SK-N-SH (cell line): ENCODE measurements around the gene DRD2. TPM values are rescaled to one million over a fixed set of nuclear protein-coding genes. Genes with fewer than 3 reads are reported as not detected.

ENCODE experiments used
- CTCF ChIA-PET: fragments of 300-600, 350-600 bp; formaldehyde crosslinking; extraction: SDS; loops from one replicate; lab custom pipeline; 2021; lab: Yijun Ruan, JAX
- POLR2A ChIA-PET: fragments of 350-600 bp; sonication (Branson Sonifier 250); formaldehyde crosslinking; extraction: SDS; loops from one replicate; lab custom pipeline; 2020; ENCODE audit warnings: antibody characterized with exemption, inconsistent platforms; lab: Yijun Ruan, JAX
- DNase-seq: peaks from one replicate; pipeline ENCODE4 v3.0.0; 2012
- H2AFZ ChIP-seq: fragments of 200-600 bp; sonication (generic); 2 replicates; pipeline ENCODE4 v1.8.1; 2016; ENCODE audit warnings: antibody characterized with exemption, mild to moderate bottlenecking, low read depth
- H3F3A ChIP-seq: fragments of 200-600 bp; sonication (generic); replicated peaks from 2 replicates; pipeline ENCODE3; 2016; ENCODE audit warnings: antibody characterized with exemption, mild to moderate bottlenecking; ENCODE audit not compliant: insufficient read depth
- H3K27ac ChIP-seq, 2 experiments: fragments of 200-500 bp in 1 of 2; fragments of 200-600 bp in 1 of 2; sonication (Bioruptor generic) in 1 of 2; sonication (generic), shearing (Covaris generic) in 1 of 2; 2 replicates each; pipeline versions ENCODE4 v1.5.1 to v1.6.1; 2014 to 2016; ENCODE audit warnings: low read depth in 2 of 2, inconsistent platforms in 1 of 2, low read length in 1 of 2, mild to moderate bottlenecking in 1 of 2, mixed read lengths in 1 of 2
- H3K27me3 ChIP-seq: fragments of 200-600 bp; sonication (generic), shearing (Covaris generic); 2 replicates; pipeline ENCODE4 v1.6.1; 2016; ENCODE audit warnings: mixed run types; ENCODE audit not compliant: insufficient read depth
- H3K36me3 ChIP-seq, 2 experiments: fragments of 200-500 bp in 1 of 2; fragments of 200-600 bp in 1 of 2; sonication (Bioruptor generic) in 1 of 2; sonication (generic) in 1 of 2; replicated peaks in 1 of 2; 2 replicates each; pipeline versions ENCODE3 to v1.5.1; 2014 to 2016; ENCODE audit warnings: low read length in 1 of 2, mild to moderate bottlenecking in 1 of 2; ENCODE audit not compliant: insufficient read depth in 2 of 2, control insufficient read depth in 1 of 2
- H3K4me1 ChIP-seq, 2 experiments: fragments of 200-500 bp in 1 of 2; fragments of 200-600 bp in 1 of 2; sonication (Bioruptor generic) in 1 of 2; sonication (generic), shearing (Covaris generic) in 1 of 2; 2 replicates each; pipeline versions ENCODE4 v1.5.1 to v1.6.1; 2014 to 2016; ENCODE audit warnings: low read depth in 1 of 2, low read length in 1 of 2, mixed run types in 1 of 2; ENCODE audit not compliant: insufficient read depth in 2 of 2, control insufficient read depth in 1 of 2
- H3K4me2 ChIP-seq: fragments of 200-600 bp; sonication (generic), shearing (Covaris generic); 2 replicates; pipeline ENCODE4 v1.6.1; 2017; ENCODE audit warnings: mixed run types
- H3K4me3 ChIP-seq, 2 experiments: fragments of 200-500 bp in 1 of 2; fragments of 200-600 bp in 1 of 2; sonication (Bioruptor generic) in 1 of 2; sonication (generic), shearing (Covaris generic) in 1 of 2; 2 replicates each; pipeline versions ENCODE4 v1.5.1 to v1.8.1; 2014 to 2016; ENCODE audit warnings: low read depth in 2 of 2, inconsistent platforms in 1 of 2, low read length in 1 of 2, mild to moderate bottlenecking in 1 of 2, mixed read lengths in 1 of 2, moderate library complexity in 1 of 2
- H3K79me2 ChIP-seq: fragments of 200-600 bp; sonication (generic); 2 replicates; pipeline ENCODE4 v1.8.1; 2017; ENCODE audit warnings: mild to moderate bottlenecking; ENCODE audit not compliant: insufficient read depth
- H3K9ac ChIP-seq: fragments of 200-600 bp; sonication (generic); 2 replicates; pipeline ENCODE4 v1.6.1; 2017; ENCODE audit warnings: mixed run types
- H3K9me2 ChIP-seq: fragments of 200-600 bp; sonication (generic); 2 replicates; pipeline ENCODE4 v1.6.1; 2017; ENCODE audit warnings: mixed run types
- H3K9me3 ChIP-seq: fragments of 200-600 bp; sonication (generic); 2 replicates; pipeline ENCODE4 v1.6.1; 2017; ENCODE audit warnings: mixed run types, mild to moderate bottlenecking, moderate library complexity
- H4K20me1 ChIP-seq: fragments of 200-600 bp; sonication (generic); 2 replicates; pipeline ENCODE4 v1.6.1; 2017; ENCODE audit warnings: mild to moderate bottlenecking, mixed run types; ENCODE audit not compliant: insufficient read depth
- CHD2 ChIP-seq: fragments of 150-350 bp; IDR thresholded peaks from 2 replicates; pipeline ENCODE4 v1.6.1; 2018; ENCODE audit warnings: low read length; ENCODE audit not compliant: partially characterized antibody
- ELF1 ChIP-seq: IDR thresholded peaks from 2 replicates; pipeline ENCODE4 v1.4.0; 2012
- EZH2phosphoT487 ChIP-seq: fragments of 200-600 bp; sonication (generic); IDR thresholded peaks from 2 replicates; pipeline ENCODE4 v1.6.1; 2017; ENCODE audit warnings: low read depth, mixed run types, mild to moderate bottlenecking, antibody characterized with exemption, moderate library complexity, borderline replicate concordance
- FOSL2 ChIP-seq: IDR thresholded peaks from 2 replicates; pipeline ENCODE4 v1.4.0; 2012; ENCODE audit warnings: low read depth, mild to moderate bottlenecking, moderate library complexity, borderline replicate concordance
- FOXJ3 ChIP-seq: sonication (generic); formaldehyde crosslinking; IDR thresholded peaks from 2 replicates; pipeline ENCODE4 v1.5.1; 2020; ENCODE audit warnings: mild to moderate bottlenecking, missing genetic modification reagents
- FOXM1 ChIP-seq: IDR thresholded peaks from 2 replicates; pipeline ENCODE4 v1.4.0; 2012; ENCODE audit warnings: low read depth, mild to moderate bottlenecking
- GABPA ChIP-seq: IDR thresholded peaks from 2 replicates; pipeline ENCODE4 v1.4.0; 2012; ENCODE audit warnings: low read depth, mild to moderate bottlenecking
- GATA2 ChIP-seq: sonication (generic); formaldehyde crosslinking; IDR thresholded peaks from 2 replicates; pipeline ENCODE4 v1.5.0; 2020; ENCODE audit warnings: mild to moderate bottlenecking, missing genetic modification reagents
- JUND ChIP-seq: IDR thresholded peaks from 2 replicates; pipeline ENCODE4 v1.4.0; 2012
- MEF2A ChIP-seq: IDR thresholded peaks from 2 replicates; pipeline ENCODE4 v1.4.0; 2012; ENCODE audit warnings: low read depth, borderline replicate concordance
- MXI1 ChIP-seq: IDR thresholded peaks from 2 replicates; pipeline ENCODE4 v1.6.1; 2012; ENCODE audit warnings: mild to moderate bottlenecking, low read depth, low read length, improper control_type of control experiment
- NFIC ChIP-seq: IDR thresholded peaks from 2 replicates; pipeline ENCODE4 v1.4.0; 2012; ENCODE audit warnings: borderline replicate concordance
- NRF1 ChIP-seq: IDR thresholded peaks from 2 replicates; pipeline ENCODE4 v1.6.1; 2012; ENCODE audit warnings: low read depth, mild to moderate bottlenecking, low read length
- POLR2AphosphoS5 ChIP-seq: IDR thresholded peaks from 2 replicates; pipeline ENCODE4 v1.6.1; 2012; ENCODE audit warnings: low read depth, low read length
- RAD21 ChIP-seq: IDR thresholded peaks from 2 replicates; pipeline ENCODE4 v1.6.1; 2012; ENCODE audit warnings: mild to moderate bottlenecking, low read length
- RFX5 ChIP-seq: IDR thresholded peaks from 2 replicates; pipeline ENCODE4 v1.6.1; 2012; ENCODE audit warnings: mild to moderate bottlenecking, improper control_type of control experiment, low read length
- RXRA ChIP-seq: IDR thresholded peaks from 2 replicates; pipeline ENCODE4 v1.4.0; 2012; ENCODE audit warnings: low read depth, mild to moderate bottlenecking, borderline replicate concordance
- SMC3 ChIP-seq: IDR thresholded peaks from 2 replicates; pipeline ENCODE4 v1.6.1; 2012; ENCODE audit warnings: low read depth, low read length, improper control_type of control experiment
- TAF1 ChIP-seq: IDR thresholded peaks from 2 replicates; pipeline ENCODE4 v1.6.1; 2012; ENCODE audit warnings: low read depth, mild to moderate bottlenecking, low read length, moderate library complexity, borderline replicate concordance
- TCF12 ChIP-seq: IDR thresholded peaks from 2 replicates; pipeline ENCODE4 v1.4.0; 2012
- TEAD4 ChIP-seq: IDR thresholded peaks from 2 replicates; pipeline ENCODE4 v1.4.0; 2012; ENCODE audit warnings: mild to moderate bottlenecking, borderline replicate concordance; ENCODE audit not compliant: insufficient read depth
- YY1 ChIP-seq: IDR thresholded peaks from 2 replicates; pipeline ENCODE4 v1.4.0; 2012; ENCODE audit warnings: low read depth, mild to moderate bottlenecking
- WGBS: methylation state at CpG from one replicate; pipeline ENCODE4 v1.1.6; 2017; ENCODE audit warnings: low lambda C conversion rate; 5-methylcytosine and 5-hydroxymethylcytosine counted together
- polyA plus RNA-seq, 3 experiments: library from polyadenylated mRNA; depleted of rRNA; stranded (reverse); fragments of >200 nt; gene quantifications; 2 replicates each; pipeline ENCODE4 v1.2.3, GENCODE V29; 2012
- TF ChIP-seq, protein P1 (sequence below): IDR thresholded peaks from 2 replicates; pipeline ENCODE4 v1.4.0; 2012; ENCODE audit warnings: low read depth, borderline replicate concordance
- TF ChIP-seq, protein P2 (sequence below): IDR thresholded peaks from 2 replicates; pipeline ENCODE4 v1.4.0; 2012; ENCODE audit warnings: low read depth
- TF ChIP-seq, protein P3 (sequence below): IDR thresholded peaks from 2 replicates; pipeline ENCODE4; 2012
- TF ChIP-seq, protein P4 (sequence below): fragments of 200-600 bp; sonication (generic); IDR thresholded peaks from 2 replicates; pipeline ENCODE4 v1.6.1; 2017; ENCODE audit warnings: antibody characterized with exemption, mild to moderate bottlenecking, moderate library complexity

DRD2 gene
- polyA plus RNA-seq, 1 of the 3 experiments (the other 2 are of a cell fraction), result 0.10 TPM

DNA sequence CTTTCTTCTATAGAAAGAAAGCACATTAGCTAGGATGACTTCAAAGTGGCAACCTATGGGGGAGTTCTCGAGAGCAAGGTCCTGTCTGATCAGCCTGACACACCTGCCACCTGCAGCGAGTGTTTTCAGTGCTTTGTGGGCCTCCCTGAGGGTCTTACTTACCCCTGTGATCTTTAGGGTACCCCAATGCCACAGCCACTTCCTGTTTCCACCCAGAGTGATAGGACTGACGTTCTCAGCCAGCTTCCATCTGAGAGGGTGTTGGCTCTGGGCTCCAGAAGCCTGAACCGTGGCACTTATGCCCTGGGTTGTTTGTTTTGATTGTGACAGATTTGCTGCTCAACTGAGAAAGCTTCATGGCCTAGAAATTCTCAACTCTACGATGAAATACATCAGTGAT, 109.3 kb downstream of the DRD2 start:
- ChIA-PET CTCF (no interaction called here), POLR2A (no interaction called here)
- H3K36me3 ChIP-seq, result peaks cover 0 to 45% of the 10 kb centered on the region in 2 experiments
- no peaks in the 10 kb centered on the region for H3K9me2 ChIP-seq
- H4K20me1 ChIP-seq, result no peaks in the 10 kb centered on the region
- no peaks in the 10 kb centered on the region for H3F3A ChIP-seq
- no peak overlapping the region for H3K9ac ChIP-seq
- no peak overlapping the region for H3K27ac ChIP-seq
- H3K79me2 ChIP-seq, result no peaks in the 10 kb centered on the region
- WGBS, result 85% methylated on average over 3 of the region's 5 CpGs
- no peak overlapping the region for H3K4me2 ChIP-seq
- no peaks in the 10 kb centered on the region for H3K27me3 ChIP-seq
- H3K9me3 ChIP-seq, result no peaks in the 10 kb centered on the region
- no peak overlapping the region for H2AFZ ChIP-seq
- peaks cover 0 to 13% of the 10 kb centered on the region in 2 experiments; a peak in 2 of 4 replicates for H3K4me1 ChIP-seq
- DNase-seq, result no peak
- H3K4me3 ChIP-seq, result no peak overlapping the region
- no peak for TF ChIP-seq MXI1
- TF ChIP-seq MEF2A, result no peak
- TF ChIP-seq, protein P1, sequence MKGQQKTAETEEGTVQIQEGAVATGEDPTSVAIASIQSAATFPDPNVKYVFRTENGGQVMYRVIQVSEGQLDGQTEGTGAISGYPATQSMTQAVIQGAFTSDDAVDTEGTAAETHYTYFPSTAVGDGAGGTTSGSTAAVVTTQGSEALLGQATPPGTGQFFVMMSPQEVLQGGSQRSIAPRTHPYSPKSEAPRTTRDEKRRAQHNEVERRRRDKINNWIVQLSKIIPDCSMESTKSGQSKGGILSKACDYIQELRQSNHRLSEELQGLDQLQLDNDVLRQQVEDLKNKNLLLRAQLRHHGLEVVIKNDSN, result no peak
- TF ChIP-seq RXRA, result no peak
- no peak for TF ChIP-seq RAD21
- no peak for TF ChIP-seq FOXM1
- TF ChIP-seq FOSL2, result no peak
- TF ChIP-seq FOXJ3 (CRISPR knock-in tag), result no peak
- no peak for TF ChIP-seq YY1
- TF ChIP-seq TAF1, result no peak
- TF ChIP-seq GATA2 (CRISPR knock-in tag), result no peak
- no peak for TF ChIP-seq GABPA
- no peak for TF ChIP-seq EZH2phosphoT487
- no peak for TF ChIP-seq NFIC
- no peak for TF ChIP-seq SMC3
- TF ChIP-seq JUND, result no peak
- no peak for TF ChIP-seq NRF1
- TF ChIP-seq RFX5, result no peak
- no peak for TF ChIP-seq TEAD4

DNA sequence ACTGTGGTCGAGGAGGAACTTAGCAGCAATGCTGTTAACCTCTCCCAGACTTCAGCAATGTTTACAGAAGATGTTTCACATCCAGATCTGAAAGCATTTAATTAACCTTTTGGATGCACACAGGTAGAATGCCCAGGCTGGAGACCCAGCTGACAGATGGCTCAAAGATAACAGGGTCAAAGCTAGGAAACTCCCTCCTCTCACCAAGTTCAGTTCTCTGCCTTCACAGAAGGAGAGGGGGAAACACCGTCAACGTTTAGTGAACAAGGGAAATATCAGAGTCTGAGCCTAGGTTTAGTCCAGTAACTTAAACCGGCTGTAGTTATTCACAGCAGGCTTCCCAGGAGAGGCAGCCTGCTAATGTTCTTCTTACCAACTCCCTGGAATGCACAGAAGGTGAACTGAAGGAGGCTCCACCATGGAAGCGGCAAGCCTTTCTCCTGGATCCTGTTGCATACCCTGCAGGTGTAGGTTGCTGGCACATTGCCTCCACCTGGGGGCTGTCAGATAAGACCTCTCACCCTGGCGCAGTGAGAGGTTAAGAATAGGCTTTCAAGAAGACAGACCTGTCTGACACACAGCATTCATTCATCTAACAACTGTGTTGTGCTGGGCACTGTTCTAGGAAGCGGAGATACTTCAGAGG, 111.1 kb downstream of the DRD2 start:
- Histone ChIP-seq H3K4me3 (no peak overlapping the region), H3K27me3 (no peaks in the 10 kb centered on the region), H3F3A (no peaks in the 10 kb centered on the region), H3K79me2 (no peaks in the 10 kb centered on the region), H3K4me1 (no peaks in the 10 kb centered on the region), H4K20me1 (no peaks in the 10 kb centered on the region), H2AFZ (no peak overlapping the region), H3K9me3 (no peaks in the 10 kb centered on the region), H3K4me2 (no peak overlapping the region), H3K36me3 (peaks cover 0 to 60% of the 10 kb centered on the region in 2 experiments), H3K9me2 (no peaks in the 10 kb centered on the region), H3K27ac (no peak overlapping the region), H3K9ac (no peak overlapping the region)
- DNase-seq, result no peak
- WGBS, result 77% methylated on average over 6 of the region's 7 CpGs
- ChIA-PET POLR2A (no interaction called here), CTCF (no interaction called here)
- no peak for TF ChIP-seq FOXM1
- no peak for TF ChIP-seq ELF1
- TF ChIP-seq, protein P2, sequence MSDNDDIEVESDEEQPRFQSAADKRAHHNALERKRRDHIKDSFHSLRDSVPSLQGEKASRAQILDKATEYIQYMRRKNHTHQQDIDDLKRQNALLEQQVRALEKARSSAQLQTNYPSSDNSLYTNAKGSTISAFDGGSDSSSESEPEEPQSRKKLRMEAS, result no peak
- TF ChIP-seq, protein P3, sequence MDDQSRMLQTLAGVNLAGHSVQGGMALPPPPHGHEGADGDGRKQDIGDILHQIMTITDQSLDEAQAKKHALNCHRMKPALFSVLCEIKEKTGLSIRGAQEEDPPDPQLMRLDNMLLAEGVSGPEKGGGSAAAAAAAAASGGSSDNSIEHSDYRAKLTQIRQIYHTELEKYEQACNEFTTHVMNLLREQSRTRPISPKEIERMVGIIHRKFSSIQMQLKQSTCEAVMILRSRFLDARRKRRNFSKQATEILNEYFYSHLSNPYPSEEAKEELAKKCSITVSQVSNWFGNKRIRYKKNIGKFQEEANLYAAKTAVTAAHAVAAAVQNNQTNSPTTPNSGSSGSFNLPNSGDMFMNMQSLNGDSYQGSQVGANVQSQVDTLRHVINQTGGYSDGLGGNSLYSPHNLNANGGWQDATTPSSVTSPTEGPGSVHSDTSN, result no peak
- TF ChIP-seq FOXJ3 (CRISPR knock-in tag), result no peak
- TF ChIP-seq CHD2, result no peak
- TF ChIP-seq, protein P4, sequence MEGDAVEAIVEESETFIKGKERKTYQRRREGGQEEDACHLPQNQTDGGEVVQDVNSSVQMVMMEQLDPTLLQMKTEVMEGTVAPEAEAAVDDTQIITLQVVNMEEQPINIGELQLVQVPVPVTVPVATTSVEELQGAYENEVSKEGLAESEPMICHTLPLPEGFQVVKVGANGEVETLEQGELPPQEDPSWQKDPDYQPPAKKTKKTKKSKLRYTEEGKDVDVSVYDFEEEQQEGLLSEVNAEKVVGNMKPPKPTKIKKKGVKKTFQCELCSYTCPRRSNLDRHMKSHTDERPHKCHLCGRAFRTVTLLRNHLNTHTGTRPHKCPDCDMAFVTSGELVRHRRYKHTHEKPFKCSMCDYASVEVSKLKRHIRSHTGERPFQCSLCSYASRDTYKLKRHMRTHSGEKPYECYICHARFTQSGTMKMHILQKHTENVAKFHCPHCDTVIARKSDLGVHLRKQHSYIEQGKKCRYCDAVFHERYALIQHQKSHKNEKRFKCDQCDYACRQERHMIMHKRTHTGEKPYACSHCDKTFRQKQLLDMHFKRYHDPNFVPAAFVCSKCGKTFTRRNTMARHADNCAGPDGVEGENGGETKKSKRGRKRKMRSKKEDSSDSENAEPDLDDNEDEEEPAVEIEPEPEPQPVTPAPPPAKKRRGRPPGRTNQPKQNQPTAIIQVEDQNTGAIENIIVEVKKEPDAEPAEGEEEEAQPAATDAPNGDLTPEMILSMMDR, result no peak
- no peak for TF ChIP-seq TCF12
- no peak for TF ChIP-seq EZH2phosphoT487
- TF ChIP-seq MEF2A, result no peak
- no peak for TF ChIP-seq FOSL2
- no peak for TF ChIP-seq GATA2 (CRISPR knock-in tag)
- TF ChIP-seq RFX5, result no peak
- no peak for TF ChIP-seq NRF1
- TF ChIP-seq, protein P1, result no peak
- no peak for TF ChIP-seq POLR2AphosphoS5
